GM18907 (cell line): ENCODE measurements around the gene ZSWIM3.
A peak's percentile ranks its signal among the peaks of the same experiment; 100 is the strongest.

ENCODE experiments used
- ATAC-seq: cut with Tn5 transposase; IDR thresholded peaks from one replicate; pipeline ENCODE4 v1.9.1; 2021; ENCODE audit warnings: mild to moderate bottlenecking, moderate library complexity; ENCODE audit not compliant: unreplicated experiment

Gene ZSWIM3

DNA sequence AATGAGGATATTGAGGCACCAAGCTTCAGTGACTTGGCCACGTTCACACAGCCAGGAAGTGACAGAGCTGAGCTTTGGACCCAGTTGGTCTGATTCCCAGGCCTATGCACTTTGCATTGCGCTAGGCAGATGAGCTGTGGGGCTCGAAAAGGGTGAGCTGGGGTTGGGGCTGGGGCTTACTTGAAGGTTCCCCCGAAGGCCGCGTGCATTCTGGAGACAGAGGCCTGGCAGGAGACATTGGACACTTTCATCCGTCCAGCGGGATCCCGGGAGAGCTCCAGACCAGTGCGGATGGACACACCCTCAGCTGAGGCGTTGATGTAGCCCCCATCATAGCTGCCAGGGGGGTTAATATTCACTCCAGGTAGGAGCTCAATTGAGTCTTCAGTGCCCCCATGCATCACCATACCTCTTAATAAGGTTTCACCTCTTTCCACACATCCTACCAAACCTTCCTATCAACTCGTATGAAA, 52.0 kb downstream of the ZSWIM3 start:
- no peak for ATAC-seq

DNA sequence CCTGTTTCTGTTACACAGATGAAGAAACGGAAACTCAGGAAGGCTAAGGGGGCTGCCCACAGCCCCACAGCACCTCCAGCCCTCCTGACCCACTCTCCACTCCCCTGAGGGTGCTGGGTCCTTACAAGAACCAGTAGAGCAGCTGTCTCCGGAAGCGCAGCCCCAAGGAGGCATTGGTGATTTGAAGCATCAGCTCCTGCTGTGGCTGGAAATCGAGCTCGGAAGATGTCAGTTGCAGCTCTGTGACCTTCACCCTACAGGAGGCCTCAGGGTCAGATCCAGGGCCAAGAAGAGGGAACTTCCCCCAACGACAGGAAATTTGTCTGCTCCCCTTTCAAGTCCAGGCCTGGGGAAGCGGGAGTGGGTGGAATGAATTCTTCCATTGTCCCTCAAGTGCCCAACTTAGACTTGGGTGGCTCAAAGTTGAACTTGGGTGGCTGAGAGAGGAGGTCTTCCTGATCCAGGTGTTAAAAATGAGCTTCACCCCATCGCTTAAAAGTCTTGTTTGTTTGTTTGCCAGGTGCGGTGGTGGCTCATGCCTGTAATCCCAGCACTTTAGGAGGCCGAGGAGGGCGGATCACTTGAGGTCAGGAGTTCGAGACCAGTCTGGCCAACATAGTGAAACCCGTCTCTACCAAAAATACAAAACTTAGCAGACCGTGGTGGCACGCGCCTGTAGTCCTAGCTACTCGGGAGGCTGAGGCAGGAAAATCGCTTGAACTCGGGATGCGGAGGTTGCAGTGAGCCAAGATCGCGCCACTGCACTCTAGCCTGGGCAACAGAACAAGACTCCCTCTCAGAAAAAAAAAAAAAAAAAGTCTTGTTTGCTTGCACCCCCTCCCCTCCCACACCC, 52.6 kb downstream of the ZSWIM3 start:
- no peak for ATAC-seq

DNA sequence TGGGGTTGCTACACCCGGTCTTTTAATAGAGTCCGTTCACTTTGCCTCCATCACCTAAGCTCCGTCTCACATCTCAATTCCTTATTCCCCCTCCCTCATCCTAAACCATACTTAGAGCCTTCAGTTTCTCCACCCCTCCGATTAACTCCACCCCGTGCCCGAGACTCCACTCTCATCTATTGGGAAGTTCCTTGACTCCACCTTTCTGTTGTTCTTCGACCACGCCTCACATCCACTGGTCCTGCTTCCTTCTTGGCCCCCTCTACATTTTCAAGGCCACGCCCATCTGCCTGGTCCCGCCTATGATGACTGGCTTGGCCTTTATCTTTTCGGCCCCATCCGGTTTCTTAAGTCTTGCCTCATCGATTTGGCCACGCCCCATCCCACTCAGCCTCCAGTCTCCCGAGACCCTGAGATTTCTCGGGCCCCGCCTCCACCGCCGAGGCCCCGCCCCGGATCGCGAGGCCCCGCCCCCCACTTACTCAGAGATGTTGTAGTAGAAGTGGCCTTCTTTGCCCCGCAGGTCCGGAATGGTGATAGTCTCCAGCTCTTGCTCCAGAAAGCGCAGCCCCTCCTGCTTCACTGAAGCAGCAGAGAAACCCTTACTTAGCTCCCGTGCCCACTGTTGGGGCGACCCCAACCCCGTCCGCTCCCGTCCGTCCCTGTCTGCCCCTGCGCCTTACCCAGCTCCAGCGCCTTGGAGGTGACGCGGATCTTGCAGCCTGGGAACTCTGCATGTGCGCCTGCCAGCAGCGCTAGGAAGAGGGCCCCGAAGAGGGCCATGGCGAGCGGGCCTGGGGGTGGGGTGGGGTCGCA, 53.5 kb downstream of the ZSWIM3 start:
- ATAC-seq: peak; percentile 91

DNA sequence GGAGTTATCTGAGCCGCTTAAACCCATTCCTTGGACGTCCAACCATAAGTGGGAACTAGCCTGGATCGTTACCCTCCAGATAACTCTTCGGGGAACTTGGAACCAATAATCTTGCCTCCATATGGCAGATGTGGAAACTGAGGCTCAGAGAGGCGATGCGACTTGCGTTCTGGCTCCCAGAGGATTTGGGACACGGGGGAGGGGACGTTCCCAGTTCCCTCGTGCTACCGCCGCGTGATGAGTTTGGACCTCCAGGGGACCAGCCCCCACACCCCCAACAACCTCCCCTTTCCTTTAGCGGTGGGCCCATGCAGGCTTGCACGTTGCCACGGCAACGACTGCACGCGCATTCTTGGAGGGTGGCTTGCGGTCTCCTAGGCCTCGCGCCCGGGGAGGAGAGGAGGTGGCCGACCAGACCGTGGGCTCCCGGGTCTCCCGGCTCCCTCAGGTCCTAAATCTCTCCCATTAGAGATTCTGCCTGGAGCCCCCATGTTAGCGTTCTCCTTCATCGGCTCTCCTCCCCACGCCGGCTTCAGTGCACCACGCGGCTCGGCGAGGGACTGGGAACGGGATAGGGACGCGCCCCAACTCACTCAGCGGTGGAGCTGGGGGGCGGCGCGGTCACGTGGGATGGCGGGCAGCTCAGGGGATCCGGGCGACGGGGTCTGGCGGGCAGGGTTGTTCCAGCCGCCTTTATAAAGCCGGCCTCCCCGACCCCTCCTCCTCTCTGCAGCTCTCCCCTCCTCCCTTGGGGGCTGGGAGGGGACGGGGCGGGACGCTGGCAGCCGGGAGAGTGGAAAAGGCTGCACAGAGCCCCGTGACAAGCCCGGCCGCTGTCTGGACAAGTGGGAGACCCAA, 54.3 kb downstream of the ZSWIM3 start, which contains the start of gene PLTP:
Gene PLTP (minus strand): TSS at position 670 of the 858 bp plus-strand sequence. CDS start 703 bp downstream, outside the sequence.
- no peak for ATAC-seq

DNA sequence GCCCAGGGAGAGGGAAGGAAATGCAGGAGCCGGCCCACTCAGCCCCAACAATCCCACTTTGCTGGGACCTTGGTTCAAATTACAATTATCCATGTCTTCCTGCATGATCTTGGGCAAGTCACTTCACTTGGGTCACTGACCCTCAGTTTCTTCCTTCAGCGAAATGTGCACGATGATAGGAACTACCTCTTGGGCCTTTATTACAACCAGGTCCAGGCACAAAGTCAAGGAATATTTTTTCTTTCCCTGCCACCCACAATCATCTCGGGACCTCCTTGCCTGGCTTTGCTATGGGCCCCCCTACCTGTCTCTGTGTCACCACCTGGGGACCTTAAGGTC, 54.9 kb downstream of the ZSWIM3 start:
- ATAC-seq: no peak

DNA sequence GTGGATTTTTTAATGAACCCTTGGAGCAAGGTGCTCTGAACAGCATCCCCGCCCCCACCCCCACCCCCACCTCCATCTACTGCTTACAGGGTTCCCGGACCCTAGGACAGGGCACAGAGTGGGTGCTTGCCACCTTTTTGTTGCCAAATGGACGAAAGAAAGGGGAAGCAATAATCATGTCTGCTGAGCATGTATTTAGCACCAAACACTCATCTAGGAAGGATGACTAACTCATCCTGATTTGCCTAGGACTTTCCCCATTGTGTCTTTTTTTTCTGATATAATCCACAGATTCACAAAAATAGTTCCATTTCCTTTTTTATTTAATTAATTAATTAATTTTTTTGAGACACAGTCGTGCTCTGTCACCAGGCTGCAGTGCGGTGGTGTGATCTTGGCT, 55.7 kb downstream of the ZSWIM3 start:
- ATAC-seq: no peak

DNA sequence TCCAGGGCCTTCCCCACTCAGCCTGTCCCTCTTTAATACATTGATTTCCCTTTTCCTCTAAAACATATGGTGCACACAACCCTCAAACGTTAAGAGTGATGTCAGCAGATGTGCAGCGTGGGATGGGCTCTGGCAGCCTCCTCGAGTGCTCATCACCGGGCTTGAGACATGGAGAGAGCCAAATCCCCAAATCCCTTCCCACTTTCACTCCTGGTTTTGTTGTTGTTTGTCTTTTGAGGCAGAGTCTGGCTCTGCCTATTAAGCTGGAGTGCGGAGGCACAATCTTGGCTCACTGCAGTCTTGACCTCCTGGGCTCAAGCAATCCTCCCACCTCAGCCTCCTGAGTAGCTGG, 60.4 kb downstream of the ZSWIM3 start:
- ATAC-seq: no peak

DNA sequence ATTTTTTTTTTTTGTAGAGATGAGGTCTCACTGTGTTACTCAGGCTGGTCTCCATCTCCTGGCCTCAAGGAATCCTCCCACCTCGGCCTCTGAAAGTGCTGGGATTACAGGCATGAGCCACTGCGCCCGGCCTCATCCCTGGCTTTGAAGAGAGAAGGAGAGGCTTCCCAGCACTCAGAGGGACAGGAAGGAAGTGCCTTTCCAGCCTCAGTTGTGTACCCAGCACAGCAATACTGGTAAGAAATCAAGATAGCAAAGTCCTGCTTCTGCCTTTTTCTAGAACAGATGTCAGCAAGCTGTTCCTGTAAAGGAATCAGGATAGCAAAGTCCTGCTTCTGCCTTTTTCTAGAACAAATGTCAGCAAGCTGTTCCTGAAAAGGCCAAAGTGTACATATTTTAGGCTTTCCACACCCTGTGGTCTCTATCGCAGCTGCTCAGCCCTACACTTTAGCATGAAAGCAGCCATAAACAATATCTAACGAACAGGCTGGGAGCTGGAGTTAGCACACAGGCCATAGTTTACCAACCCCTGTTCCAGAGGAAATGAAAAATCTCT, 60.8 kb downstream of the ZSWIM3 start:
- no peak for ATAC-seq

DNA sequence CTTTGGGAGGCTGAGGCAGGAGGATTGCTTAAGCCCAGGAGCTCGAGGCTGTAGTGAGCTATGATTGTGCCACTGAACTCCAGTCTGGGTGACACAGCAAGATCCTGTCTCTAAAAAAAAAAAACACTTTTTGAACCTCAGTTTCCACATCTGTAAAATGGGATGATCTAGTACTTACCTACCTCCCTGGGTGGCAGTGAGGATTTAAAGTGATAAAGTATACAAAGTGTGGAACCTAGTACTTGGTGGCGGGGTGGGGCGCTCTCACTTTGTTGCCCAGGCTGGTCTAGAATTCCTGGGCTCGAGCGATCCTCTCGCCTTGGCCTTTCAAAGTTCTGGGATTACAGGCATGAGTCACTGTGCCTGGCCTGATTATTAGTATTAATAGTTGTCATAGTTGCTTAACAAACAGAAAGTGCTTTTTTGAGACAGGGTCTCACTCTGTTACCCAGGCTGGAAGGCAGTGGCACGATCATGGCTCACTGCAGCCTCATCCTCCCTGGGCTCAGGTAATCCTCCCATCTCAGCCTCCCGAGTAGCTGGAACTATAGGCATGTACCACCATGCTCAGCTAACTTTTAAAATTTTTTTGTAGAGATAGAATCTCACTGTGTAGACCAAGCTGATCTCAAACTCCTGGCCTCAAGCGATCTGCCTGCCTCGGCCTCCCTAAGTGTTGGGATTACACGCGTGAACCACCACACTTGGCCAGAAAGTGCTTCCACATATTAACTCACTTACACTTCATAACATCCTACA, 61.5 kb downstream of the ZSWIM3 start:
- ATAC-seq: no peak

DNA sequence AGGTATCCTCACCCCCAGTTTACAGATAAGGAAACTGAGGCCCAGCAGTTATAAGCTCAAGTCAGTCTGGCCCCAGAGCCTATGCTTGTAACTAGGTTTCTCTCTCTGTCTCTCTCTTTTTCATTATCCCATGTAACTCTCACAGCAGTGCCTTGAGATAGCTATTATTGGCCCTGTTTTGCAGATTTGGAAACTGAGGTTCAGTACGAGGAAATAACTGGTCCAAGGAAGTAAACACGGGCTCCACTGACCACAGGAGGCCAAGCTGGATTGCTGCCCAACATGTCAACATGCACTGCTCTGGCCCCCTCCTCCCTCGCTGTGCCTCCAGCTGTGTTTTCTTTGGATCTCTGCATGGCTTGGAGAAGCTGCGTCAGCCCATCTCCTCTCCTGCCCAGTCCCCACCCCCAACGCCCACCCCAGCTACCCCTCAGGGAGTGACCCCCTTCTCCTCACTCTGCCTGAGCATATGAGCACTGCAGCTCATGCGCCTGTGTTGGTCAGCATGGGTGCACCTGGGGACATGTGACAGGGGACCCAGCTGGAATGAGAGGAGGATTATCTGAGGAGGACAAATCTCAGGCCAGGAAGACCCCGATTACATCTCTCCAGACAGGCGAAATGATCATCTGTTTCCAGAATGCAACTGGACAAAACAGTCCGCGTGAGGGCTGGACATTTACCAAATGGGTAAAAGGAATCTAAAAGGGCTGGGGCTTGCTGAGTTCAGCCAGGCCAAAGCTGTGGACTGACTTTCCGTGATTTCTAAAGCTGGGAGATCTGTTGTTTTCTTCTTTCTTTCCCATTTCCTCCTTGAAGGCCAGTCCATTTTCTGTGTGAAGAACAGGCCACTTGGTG, 62.4 kb downstream of the ZSWIM3 start:
- ATAC-seq: no peak

DNA sequence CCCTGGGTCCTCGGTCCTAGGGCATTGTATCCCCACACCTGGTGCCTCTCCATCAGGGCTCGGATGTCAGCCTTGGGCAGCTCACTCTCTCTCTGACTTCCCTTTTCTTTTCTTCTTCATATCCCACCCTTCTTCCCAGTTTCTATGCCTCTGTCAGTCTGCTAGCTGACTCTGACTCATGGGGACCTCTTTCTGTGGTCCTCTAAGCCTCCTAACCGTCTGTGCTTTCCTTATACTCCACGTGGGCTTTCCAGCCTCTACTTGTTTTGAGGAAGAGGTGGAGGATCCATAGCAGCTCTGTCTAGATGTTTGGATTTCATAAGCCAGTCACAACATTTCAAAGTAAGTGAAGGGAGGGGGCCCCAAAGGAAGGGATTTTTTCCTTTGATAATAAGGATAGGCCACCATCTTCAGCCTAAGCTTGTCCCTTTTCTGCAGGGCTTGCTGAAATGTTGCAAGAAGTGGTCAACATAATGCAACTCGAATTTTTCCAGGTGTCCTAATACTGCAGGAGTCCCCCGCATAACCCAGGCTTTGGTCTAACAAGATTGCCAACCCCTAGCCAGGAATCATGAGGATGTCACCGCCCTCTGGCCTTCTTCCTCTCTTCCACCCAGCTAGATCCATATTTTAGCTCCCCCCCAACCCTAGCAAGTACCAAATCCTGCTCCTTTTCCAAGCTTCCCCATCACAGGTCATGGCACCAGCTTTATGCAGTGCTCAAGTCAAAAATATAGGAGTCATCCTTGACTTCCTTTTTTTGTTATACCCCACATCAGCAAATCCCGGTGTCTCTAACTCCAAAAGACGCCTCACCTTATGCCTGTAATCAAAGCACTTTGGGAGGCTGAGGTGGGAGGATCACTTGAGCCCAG, 63.3 kb downstream of the ZSWIM3 start:
- ATAC-seq: no peak

DNA sequence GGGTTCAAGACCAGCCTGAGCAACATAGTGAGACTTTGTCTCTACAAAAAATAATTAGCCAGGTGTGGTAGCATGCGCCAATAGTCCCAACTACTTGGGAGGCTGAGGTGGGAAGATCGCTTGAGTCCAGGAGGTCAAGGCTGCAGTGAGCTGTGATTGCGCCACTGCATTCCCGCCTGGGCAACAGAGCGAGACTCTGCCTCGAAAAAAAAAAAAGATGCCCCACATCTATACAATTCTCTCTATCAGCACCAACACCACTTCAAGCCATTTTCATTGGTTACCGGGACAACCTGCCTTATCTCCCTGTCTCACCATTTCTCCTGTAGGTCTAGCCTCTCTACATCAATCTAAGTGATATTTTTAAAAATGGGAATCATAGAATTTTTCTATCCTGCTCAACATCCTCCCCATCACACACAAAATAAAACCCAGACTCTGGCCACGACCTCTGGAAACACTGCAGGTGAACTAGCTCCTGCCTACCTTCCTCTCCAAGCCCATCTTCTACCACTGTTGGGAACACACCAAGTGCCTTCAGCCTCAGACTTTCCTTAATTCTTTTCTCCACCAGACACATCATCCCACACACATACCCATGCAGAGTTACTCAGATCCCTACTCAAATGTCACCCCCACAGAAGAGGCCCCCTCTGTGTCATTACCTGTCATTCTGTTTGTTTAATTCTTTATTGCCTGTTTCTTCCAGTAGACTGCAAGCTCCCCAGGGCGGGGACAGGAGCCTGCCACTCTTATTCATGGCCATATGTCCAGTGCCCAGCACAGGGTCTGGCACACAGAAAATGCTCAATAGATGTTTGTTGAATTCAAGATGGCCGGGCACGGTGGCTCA, 64.1 kb downstream of the ZSWIM3 start:
- no peak for ATAC-seq

DNA sequence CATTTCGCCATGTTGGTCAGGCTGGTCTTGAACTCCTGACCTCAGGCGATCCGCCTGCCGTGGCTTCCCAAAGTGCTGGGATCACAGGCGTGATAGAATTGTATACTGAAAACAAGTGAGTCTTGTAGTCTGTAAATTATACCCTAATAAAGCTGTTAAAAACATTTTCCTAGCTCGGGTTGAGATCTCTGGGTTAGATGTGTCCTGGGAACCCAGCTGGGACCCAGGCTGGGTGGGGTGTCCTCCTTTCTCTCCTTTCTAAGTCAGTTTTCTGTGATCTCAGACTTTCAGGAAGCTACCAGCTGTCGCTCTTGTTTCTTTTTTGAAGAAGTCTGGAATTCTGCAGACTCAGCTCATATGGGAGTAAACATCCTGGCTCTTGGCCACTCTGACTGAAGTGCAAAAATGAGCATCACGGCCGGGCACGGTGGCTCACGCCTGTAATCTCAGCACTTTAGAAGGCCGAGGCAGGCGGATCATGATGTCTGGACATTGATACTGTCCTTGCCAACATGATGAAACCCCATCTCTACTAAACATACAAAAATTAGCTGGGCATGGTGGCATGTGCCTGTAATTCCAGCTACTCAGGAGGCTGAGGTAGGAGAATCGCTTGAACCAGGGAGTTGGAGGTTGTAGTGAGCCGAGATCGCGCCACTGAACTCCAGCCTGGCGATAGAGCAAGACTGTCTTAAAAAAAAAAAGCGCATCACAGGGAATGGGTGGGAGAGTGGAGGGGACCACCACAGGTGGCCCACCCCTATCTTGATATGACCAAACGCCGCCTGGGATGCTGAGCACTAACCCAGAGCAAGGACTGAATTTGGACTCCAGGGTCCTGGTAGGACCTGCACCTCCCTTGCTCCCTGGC, 67.2 kb downstream of the ZSWIM3 start:
- no peak for ATAC-seq

DNA sequence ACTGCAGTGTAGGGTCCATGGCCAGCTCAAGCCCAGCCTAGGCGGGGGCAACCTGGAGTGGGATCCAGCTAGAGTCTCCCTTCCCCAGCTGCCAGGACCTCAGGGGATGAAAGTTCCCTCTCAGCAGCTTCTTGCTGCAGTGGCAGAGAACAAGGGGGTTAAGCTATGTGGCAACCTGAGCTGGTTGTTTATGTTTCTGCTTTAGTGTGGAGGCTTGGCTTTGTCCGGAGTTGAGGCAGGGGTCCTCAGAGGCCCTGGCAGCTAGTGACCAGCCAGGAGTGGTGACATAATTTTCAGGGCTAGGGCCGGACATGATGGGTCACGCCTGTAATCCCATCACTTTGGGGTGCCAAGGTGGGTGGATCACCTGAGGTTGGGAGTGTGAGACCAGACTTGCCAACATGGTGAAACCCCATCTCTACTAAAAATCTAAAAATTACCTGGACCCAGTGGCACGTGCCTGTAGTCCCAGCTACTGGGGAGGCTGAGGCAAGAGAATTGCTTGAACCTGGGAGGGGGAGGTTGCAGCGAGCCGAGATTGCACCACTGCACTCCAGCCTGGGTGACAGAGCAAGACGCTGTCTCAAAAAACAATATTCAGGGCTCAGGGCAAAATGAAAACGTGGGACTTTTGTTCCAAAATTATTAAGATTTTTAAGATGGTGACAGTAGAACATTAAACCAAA, 68.5 kb downstream of the ZSWIM3 start:
- no peak for ATAC-seq

DNA sequence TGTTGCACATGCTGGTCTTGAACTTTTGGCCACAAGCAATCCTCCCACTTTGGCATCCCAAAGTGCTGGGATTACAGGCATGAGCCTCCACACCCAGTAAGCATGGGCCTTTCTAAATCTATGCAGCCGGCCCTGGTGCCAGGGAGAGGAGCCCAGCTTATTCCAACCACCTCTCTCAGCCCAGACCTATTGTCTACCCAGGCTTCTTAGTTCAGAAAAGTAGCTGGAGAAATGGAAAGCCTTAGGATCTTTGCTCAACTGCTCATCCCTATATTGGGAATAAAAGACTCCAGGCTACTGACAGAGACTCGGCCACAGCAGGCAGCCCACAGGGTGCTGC, 69.3 kb downstream of the ZSWIM3 start:
- no peak for ATAC-seq
